HG03039 (cell line): ENCODE data around the gene C20orf141.
A peak's percentile ranks its signal among the peaks of the same experiment; 100 is the strongest.
"Not testable (repeated sequence)": the region's sequence is repeated elsewhere in the genome, so short reads cannot be mapped to it uniquely, and the experiment has no call there.

ENCODE experiments used
- ATAC-seq: cut with Tn5 transposase; IDR thresholded peaks from one replicate; pipeline ENCODE4 v1.9.1; 2021; ENCODE audit warnings: mild to moderate bottlenecking, moderate library complexity; ENCODE audit not compliant: unreplicated experiment

C20orf141 gene

DNA sequence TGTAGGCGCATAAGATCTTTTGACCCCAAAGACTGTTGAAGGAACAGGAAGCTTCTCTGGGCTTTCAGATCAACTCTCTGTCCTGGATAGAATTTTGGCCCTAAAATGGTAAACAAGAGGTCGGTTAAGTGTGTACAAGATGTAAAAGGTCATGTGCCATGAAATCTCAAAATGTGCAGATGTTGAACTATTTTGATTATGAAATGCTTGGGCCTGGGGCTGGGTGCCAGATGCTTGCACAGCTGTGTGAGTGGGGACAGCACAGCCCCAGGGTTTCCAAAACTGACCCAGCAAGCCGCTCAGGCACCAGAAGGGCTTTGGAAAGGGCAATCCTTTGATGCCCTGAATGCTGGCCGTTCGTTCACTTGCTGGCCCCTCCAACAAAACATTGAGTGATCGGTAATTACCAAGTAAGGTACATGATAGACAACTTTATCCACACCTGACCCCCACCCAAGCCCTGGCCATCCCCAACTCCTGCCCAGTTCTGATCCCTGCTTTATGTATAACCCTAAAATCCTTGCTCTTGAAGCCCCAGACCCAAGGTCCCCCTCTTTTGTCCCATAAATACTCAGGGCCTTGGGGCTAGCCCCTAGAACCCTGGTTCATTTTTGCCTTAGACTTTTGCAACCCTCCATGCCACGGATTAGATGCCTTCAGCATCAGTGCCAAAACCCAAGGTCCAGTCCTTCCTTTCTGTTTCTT is 3.3 kb downstream of the C20orf141 start:
- ATAC-seq, result no peak

DNA sequence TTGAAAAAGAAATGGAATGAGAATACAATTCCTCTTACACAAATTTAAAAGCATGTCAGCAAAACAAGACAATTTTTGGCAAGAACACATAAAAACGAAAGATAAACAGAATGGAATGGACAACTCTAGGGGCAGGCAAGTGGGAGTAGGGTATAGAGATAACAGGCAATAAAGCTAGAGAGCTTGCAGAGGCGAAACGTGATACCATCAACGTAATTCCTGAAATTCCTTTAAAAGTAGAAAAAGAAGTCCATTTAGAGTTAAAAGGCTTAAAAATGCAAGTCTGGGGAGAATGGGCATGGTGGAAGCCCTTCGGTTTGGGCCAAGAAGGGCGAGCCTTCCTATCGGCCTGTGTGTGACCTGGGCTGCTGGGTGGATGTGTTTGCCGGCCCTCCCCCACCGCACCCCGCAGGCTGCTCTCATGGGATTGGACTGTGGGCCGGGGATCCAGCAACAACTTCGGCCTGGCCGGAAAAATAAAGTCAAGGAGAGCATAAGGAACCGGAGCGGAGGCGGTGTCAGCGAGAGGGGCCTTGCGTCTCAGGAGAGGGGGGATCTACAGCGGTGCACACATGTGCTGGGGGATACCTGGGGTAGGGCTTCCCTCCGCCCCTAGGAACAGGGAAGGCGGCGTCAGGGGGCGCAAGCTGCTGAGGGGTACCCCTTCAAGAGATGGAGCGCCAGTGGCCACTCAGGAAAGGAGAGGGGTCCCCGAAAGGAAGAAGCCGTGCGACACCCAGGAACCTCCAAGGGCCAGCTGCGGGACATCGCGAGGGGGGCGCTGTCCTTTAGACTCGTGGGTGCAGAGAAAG is 5.5 kb downstream of the C20orf141 start:
- ATAC-seq, result no peak

DNA sequence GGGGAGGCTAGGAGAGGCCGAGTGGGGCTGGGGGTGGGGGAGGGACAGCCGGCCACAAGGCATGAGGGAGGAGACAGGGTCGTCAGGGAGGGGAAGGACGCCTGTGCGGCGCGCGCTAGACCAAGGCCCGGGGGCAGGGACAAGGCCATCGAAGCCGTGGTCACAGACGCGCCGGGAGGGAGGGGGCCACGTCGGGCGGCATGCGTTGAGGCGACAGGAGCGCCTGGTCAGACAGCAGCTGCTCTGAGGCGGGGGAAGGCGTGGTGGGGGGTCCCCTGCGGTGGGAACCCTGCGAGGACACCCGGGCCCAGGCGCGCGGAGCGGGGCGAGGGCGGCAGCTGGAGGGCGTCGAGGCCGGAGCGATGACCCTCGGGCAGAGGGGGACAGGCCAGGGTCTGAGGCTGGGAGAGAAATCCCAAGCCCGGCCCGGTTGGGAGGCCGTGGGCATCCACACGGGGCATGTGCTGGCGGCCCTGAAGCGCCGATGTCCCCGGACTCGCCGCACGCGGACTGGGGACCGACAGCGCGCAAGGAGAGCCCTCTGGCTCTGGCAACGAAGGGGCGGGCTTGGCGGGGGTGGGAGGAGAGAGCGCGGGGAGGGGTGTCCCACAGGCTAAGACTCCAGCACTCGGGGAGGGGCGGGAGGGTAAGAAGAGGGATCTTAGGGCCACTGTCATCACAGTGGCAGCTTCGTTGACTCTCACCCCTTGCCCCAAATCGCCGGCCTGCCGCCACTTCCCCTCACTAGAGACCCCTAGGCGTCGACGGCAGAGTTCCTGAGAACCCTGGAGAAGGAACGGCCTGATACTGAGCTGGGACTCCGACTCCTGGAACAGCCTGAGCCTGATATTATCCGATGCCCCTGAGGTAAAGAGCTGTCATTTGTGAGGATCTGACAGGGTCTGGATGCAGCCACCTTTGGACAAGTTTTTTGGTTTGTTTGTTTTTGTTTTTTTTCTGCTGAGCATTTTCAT is 6.4 kb downstream of the C20orf141 start:
- no peak for ATAC-seq

DNA sequence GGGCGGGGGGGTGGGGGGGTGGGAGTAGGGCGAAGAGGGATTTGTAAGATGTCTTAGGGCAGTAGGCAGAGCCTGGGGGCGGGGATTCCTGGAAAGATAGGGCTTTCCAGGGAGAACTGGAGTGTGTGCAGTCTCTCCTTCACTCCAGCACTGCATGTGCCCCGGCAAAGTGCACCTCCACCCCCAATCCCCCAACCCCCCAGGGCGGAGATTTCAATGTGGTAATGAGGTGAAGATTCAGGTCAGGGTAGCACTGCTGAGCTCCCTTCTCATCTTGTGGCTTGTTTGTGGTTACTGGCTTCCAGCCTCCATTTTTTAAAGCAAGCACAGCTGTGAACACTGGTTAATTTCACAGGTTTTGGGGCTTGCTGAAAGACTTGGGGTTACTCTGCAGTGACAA is 7.3 kb downstream of the C20orf141 start:
- no peak for ATAC-seq

DNA sequence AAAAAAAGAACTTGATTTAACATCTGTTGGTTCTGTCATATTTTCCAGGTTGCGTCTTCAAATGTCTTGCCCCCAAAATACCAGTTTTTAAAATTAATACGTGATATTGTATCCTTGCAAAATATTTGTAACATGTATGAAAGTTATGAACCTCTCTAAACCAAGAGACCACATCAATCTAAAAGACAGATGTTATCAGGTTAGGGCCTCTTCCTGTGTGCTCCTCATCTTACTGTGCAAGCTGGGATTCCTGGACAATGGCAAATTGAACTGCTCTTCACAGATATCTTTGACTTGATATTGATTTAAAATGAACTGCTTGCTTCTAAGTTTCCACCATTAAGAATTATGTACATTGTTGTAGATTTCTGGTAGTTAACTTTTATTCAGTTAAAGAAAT is 11.0 kb downstream of the C20orf141 start:
- no peak for ATAC-seq

DNA sequence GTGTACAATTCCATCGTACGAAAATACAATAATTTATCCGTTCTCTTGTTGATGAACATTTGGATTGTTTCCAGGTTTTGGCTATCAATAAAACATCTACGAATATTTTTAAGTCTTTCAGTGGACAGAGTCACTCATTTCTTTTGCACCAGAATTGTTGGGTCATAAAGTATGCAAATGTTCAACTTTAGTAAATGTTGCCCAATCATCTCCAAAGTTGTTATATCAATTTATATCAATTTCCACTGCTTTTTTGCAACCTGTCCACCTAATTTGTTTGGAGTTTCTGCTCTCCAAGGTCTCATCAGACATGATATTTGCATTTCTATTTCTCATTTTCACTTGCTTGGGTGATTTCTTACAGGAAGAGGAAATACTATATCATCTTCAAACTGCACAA is 11.9 kb downstream of the C20orf141 start:
- no peak for ATAC-seq

DNA sequence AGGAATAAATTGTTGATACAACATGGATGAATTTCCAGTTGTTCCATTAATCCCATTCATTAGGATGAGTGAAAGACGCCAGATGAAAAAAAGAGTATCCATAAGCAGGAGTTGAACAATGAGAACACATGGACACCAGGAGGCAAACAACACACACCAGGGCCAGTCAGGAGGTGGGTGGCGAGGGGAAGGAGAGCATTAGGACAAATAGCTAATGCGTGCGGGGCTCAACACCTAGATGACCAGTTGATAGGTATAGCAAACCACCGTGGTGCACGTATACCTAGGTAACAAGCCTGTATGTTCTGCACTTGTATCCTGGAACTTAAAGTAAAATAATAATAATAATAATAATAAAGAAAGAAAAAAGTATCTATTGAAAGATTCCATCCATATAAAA is 14.6 kb downstream of the C20orf141 start:
- no peak for ATAC-seq

DNA sequence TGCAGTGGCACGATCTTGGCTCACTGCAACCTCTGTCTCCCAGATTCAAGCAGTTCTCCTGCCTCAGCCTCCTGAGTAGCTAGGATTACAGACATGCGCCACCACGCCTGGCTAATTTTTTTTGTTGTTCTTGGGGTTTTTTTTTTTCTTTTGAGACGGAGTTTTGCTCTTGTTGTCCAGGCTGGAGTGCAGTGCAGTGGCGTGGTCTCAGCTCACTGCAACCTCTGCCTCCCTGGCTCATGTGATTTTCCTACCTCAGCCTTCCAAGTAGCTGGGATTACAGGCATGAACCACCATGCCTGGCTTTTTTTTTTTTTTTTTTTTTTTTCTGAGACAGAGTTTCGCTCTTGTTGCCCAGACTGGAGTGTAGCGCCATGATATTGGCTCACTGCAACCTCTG is 16.4 kb downstream of the C20orf141 start:
- ATAC-seq, result not testable (repeated sequence)

DNA sequence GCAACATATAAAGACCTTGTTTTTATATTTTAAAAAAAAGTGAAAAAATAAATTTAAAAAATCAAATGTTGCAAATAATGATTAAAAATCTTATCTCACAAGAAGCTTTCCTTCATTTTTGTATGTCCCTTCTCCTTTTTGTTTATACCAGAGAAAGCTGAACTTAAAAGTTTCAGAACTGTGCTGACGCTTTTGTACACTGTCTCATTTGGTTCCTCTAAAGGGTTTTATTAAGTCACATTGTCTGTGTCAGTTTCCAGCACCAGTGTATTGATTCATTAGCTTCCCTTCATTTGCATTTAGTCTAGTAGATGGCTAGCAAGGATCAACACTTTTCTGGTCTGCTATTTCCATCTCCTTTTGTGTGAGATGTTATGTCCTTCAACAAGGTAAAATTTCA is 19.0 kb downstream of the C20orf141 start:
- ATAC-seq, result no peak

DNA sequence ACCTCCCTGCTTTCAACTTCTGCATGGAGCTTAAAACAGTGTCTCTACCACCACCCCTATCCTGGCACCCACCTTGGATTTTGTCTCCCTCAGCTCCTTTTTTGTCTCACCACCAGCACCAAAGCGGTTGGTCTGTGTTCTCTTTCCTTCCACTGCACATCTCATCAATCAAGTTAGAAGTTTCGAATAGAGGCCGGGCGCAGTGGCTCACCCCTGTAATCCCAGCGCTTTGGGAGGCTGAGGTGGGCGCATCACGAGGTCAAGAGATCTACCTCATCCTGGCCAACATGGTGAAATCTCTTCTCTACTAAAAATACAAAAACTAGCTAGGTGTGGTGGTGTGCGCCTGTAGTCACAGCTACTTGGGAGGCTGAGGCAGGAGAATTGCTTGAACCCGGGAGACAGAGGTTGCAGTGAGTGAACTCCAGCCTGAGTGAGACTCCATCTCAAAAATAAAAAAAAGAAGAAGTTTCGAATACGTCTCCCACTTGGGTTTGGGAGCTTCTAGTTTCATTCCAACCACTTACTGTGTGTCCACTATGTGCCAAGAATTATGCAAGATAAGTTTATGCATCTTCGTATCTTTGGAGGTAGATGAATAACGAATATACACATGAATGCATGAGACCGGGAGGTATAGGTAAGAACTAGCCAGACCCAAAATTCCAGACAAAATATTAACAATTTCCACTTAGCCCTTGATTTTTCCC is 19.8 kb downstream of the C20orf141 start:
- ATAC-seq, result no peak

DNA sequence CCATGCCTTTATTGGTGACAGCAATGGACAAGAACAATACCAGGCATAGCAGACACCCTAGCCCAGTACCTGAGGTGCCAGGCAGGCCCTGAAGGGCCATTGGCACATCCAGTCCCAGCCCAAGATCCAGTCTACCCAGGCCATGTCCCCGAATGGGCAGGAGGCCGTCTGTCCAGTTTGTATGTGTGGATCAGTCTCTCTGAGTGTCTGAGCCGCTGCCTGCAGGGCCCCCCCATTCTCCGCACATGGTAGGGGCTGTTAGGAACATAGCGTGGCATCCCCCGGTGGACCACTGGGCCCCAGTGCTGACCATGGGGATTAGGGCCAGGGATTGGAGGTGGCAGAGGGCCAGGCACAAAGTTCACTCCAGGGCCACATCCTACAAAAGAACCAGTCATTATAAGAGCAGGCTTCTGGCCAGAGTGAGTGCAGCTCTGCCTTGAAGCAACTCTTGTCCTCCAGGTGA is 20.6 kb downstream of the C20orf141 start:
- no peak for ATAC-seq

DNA sequence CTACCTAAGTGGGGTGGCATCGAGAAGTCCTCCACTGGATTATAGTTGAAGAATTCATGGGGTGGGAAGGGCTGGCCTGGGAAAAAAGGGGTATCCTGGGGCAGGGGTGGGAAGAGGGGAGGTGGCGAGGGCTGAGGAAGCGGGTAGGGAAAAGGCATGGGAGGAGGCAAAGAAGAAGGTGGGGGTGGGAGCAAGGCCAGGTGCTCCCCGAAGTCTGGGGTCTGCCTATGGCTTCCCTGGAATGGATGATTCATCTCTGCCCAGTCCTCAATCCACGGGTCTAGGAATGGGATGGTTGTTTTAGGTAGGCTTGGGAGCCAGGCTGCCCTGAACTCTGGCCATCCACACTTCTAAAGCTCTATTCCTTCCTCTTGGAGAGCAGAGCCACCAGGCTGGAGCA is 21.2 kb downstream of the C20orf141 start:
- no peak for ATAC-seq

DNA sequence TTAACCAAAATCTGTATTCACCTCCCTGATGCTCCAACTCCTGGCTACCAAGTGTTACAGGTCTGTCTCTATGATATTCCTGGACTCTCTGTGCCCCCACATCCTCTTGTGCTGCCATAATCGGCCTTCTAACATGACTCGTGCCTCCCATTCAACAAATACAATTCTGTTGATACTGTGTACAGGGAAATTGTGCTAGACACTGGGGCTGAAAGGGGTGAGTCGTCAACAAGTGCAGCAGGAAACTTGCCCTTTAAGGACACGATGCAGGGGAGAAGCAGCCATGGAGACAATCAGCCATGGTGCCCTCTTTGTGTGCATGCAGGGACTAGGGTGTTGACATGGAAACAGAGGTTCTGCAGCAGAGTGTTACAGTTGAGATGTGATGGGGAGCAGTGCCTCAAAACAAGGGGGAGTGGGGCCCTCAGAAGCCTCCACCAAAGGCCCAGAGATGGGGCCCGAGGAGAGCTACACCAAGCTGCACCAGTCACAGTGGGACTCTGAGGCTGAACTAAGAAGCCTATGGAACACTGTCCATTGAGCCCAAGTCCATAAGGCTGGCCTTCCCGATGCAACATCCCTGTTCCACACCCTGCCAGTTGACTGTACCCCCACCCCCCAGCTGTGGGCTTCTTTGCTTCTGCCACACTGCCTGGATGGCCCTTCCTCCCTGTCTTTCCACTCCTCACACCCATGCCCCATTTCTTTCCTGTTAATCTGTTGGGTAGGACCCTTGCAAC is 22.6 kb downstream of the C20orf141 start:
- no peak for ATAC-seq

DNA sequence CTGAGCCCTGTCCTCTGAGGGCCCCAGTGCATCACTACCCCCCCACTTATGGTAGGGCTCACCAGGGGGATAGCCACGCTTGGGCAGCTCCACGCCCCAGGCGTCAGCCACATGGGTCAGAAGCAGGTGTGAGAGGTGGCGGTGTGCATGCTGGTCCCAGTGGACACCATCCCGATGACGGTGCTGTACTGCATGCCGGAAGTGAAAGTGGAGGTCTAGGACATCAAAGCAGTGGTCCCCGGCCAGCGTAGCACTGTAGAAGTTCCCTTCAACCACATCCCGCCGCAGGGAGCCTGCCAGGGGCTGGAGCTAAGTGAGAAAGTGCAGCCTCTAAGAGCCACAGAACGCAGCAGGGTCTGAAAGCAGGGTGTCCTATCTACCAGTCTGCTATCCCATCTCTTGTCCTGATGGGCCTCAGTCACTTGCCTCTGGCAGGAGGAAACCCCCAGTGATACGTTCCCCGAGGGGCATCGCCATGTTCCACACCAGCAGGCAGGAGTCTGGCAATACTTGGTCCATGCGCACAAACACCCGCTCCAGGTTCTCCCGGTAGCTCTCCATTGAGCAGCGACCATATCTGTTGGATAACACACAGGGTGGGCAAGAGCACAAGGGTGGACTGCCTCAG is 23.5 kb downstream of the C20orf141 start:
- ATAC-seq, result no peak

DNA sequence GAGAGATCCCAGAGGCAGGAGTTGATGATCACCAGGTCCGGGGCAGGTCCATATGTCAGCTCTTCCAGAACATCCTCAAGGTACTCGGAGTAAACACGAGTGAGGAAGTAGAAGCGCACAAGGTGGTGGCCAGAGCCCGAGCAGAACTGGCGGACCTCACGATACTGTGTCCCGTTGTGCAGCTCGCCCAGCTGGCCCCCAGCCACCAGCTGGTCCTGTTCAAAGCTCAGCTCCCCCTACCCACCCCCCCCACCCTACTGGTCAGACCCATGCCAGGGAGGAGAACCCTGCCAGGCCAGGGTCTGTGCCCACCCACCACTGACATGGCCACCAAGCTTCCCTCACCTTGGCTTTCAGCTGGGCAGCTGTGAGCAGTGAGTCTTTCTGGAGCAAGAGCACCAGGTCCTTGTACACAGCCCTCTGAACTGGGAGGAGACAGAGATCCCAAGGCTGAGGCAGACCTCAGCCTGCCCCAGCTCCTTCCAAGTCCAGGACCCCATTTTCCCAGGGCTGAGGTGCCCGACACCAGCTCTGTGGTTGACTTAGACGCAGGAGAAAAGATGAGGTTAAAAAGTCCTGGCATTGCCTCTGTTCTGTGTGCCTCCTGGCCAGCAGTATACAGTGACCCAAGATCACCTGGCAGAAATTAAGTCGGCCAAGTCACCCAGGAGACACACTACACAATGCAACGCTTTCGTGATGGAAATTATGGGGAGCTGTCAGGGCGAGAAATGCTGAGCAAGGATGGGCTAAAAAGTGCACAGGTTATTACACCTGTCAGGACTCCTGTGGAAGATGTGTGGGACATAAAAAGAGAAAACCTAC is 24.3 kb downstream of the C20orf141 start:
- no peak for ATAC-seq

DNA sequence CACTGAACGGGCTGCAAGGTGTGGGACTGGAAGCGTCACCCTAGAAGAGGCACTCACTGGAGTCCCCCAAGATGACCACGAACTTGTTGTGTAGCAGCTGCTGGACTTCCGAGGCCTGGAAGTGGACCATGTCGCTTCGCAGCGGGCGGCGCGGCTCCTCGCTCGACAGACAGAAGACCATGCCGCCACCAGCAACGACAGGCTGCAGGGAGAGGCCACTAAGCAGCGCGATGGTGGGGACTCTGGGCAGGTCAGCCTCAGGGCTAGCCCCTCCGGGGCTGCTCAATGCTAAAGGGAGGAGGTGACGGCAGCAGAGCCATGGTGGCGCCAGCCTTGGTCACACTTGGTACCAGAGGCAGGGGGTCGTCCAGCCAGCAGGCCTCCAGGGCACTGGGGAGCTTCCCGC is 24.9 kb downstream of the C20orf141 start:
- no peak for ATAC-seq

DNA sequence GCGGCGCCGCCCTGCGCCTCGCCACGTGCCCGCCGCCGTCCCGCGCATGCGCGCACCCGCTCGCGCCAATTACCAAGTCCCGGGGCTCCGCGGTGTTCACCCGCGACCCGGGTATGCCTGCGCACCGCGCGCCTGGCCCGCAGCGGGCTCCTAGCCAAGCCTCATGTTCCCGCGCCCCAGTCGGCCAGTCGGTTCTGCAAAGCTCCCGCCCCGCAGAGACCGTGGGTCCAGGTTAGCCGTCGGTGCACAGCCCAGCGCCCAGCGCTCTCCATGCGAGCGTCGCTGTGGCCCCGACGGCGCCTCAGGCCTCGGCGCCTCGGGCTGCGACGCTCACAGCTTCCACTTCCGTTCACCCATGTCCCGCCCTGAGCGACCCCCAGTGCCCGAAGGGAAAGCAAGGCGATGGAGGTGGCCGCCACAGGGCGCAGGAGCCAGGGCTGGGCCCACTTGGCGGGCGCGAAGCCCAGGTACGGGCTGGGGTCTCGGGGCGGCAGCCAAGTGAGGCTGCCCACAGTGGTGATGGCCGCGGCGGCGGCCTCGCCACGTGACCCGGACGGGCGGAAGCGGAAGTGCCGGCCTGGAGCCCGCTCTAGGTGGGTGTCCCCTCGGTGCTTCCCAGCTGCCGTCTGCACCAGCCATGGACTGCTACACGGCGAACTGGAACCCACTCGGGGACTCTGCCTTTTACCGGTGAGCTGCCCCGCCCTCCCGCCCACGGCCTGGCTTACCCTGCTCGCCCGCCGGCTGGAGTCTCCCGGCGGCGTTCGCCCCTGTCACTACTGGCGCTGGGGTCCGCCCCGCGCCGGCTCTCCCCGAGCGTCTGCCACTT is 25.6 kb downstream of the C20orf141 start, which contains the start of the genes PCED1A and VPS16:
Gene PCED1A, minus strand, starts transcription at position 518 of the 829 bp plus-strand sequence. CDS start 743 bp downstream, outside the sequence.
Gene VPS16, plus strand, starts transcription at position 608 of the 829 bp plus-strand sequence. Its CDS starts 30 bp downstream, at position 638.
- ATAC-seq, result peak; percentile 89
